SH-SY5Y (cell line): Measurements from ENCODE around the gene CALHM3.

Experiments
- GATA2 ChIP-seq: IDR thresholded peaks from 2 replicates; pipeline ENCODE4 v1.6.1; 2011; ENCODE audit warnings: mild to moderate bottlenecking, low read depth, low read length
- GATA3 ChIP-seq: IDR thresholded peaks from 2 replicates; pipeline ENCODE4 v1.6.1; 2011; ENCODE audit warnings: low read depth, mild to moderate bottlenecking, low read length, moderate library complexity

DNA sequence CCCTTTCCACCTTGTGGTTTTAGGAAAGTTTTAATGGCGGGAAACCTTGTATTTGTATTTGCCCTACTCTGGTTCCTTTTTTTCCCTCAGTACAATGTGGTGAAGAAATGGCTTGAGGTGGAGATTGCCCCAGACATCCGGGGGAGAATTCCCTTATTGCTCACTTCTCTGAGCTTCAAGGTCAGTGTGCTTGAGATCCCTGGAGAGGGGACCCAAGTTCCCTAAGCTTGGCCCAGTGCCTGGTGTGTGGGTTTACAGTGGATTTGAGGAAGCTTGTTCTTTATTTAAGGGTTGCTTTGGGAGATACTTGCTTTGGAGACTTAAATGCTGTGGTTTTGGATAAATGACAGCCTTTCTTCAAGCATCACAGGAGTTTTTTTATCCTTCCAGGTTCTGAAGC is 45.2 kb downstream of the CALHM3 start:
- TF ChIP-seq GATA2 (no peak), GATA3 (no peak)
